ENCODE measurements around the gene KIAA1755. TPM values are rescaled to one million over a fixed set of nuclear protein-coding genes. Genes with fewer than 3 reads are reported as not detected.
"Not testable (repeated sequence)": the region's sequence is repeated elsewhere in the genome, so short reads cannot be mapped to it uniquely, and the experiment has no call there.

Gene KIAA1755
- total RNA-seq, 1 donor from 2014 or later: 15.2 TPM

- DNase-seq (ENCODE audit: low spot score in 2 of 2): peak in 1 of 2 donors; percentile 9
- no peaks in the 10 kb centered on the region for H3K9me3 ChIP-seq
- peaks cover 2 to 35% of the 10 kb centered on the region in 2 donors for H3K4me1 ChIP-seq
- intact Hi-C loops (cut with DNase I): loop anchor here (5.0 to 10.0 kb wide), 2 partner anchors 48 to 495 kb away; partner anchors contain the start of gene ACTR5
- H3K27me3 ChIP-seq: no peaks in the 10 kb centered on the region
- no peak overlapping the region for H3K4me3 ChIP-seq
- no peak overlapping the region for H3K27ac ChIP-seq
- H3K36me3 ChIP-seq: no peaks in the 10 kb centered on the region
- TF ChIP-seq CTCF (IDR thresholded peaks at IDR 0.05): no peak
Measured at GRCh38 chr20:38249536-38250310, 10.8 kb downstream of the KIAA1755 start.

- Histone ChIP-seq H3K27me3 (no peaks in the 10 kb centered on the region), H3K4me3 (no peak overlapping the region), H3K9me3 (peaks cover 0 to 3% of the 10 kb centered on the region in 2 donors), H3K4me1 (peaks cover 0 to 25% of the 10 kb centered on the region in 2 donors), H3K36me3 (peaks cover 13% of the 10 kb centered on the region in 2 donors), H3K27ac (no peak overlapping the region)
- intact Hi-C loops (cut with DNase I): loop anchor here (5.0 kb wide), 1 partner anchor 49 kb away; no protein-coding TSS in a partner anchor
- DNase-seq (ENCODE audit: low spot score in 2 of 2): no peak
- TF ChIP-seq CTCF (IDR thresholded peaks at IDR 0.05): no peak
Measured at GRCh38 chr20:38248133-38248532, 12.4 kb downstream of the KIAA1755 start.

GRCh38 chr20:38247725-38248124 lies 12.8 kb downstream of the KIAA1755 start:
- intact Hi-C loops (cut with DNase I): loop anchor here (5.0 kb wide), 1 partner anchor 50 kb away; no protein-coding TSS in a partner anchor
- not testable (repeated sequence) for H3K27me3 ChIP-seq; H3K9me3 ChIP-seq; H3K27ac ChIP-seq; DNase-seq (ENCODE audit: low spot score in 2 of 2); H3K4me3 ChIP-seq
- H3K36me3 ChIP-seq: peaks cover 13 to 17% of the 10 kb centered on the region in 2 donors
- H3K4me1 ChIP-seq: peaks cover 0 to 22% of the 10 kb centered on the region in 2 donors

GRCh38 chr20:38247166-38247509 lies 13.4 kb downstream of the KIAA1755 start:
- intact Hi-C loops (cut with DNase I): loop anchor here (5.0 kb wide), 1 partner anchor 50 kb away; no protein-coding TSS in a partner anchor
- no peak for TF ChIP-seq CTCF (IDR thresholded peaks at IDR 0.05)
- H3K27ac ChIP-seq: peak overlapping the region; percentile 63 to 65
- peaks cover 0 to 13% of the 10 kb centered on the region in 2 donors for H3K9me3 ChIP-seq
- DNase-seq (ENCODE audit: low spot score in 2 of 2): no peak
- peaks cover 0 to 17% of the 10 kb centered on the region in 2 donors for H3K4me1 ChIP-seq
- H3K27me3 ChIP-seq: no peaks in the 10 kb centered on the region
- no peak overlapping the region for H3K4me3 ChIP-seq
- H3K36me3 ChIP-seq: peaks cover 13 to 17% of the 10 kb centered on the region in 2 donors

- peaks cover 17 to 21% of the 10 kb centered on the region in 2 donors for H3K36me3 ChIP-seq
- DNase-seq (ENCODE audit: low spot score in 2 of 2): no peak
- no peaks in the 10 kb centered on the region for H3K27me3 ChIP-seq
- H3K4me1 ChIP-seq: peaks cover 0 to 12% of the 10 kb centered on the region in 2 donors
- TF ChIP-seq CTCF (IDR thresholded peaks at IDR 0.05): no peak
- no peak overlapping the region for H3K4me3 ChIP-seq
- peaks cover 0 to 19% of the 10 kb centered on the region in 2 donors for H3K9me3 ChIP-seq
- peak overlapping the region; percentile 63 to 65 for H3K27ac ChIP-seq
- intact Hi-C loops (cut with DNase I): loop anchor here (5.0 kb wide), 1 partner anchor 51 kb away; no protein-coding TSS in a partner anchor
Measured at GRCh38 chr20:38246357-38247165, 14.0 kb downstream of the KIAA1755 start.

Data from ascending aorta (tissue), 2 donors.